HL-60/S4 (cell line): Measurements from ENCODE around the gene SLIT3.

Experiments
- in situ Hi-C: fragments of 300-500 bp; cut with MboI; formaldehyde crosslinking; loops from 2 replicates; pipeline ENCODE4 v1.14.3; 2022; ENCODE audit warnings: low sequenced_read_pairs

SLIT3 gene

DNA sequence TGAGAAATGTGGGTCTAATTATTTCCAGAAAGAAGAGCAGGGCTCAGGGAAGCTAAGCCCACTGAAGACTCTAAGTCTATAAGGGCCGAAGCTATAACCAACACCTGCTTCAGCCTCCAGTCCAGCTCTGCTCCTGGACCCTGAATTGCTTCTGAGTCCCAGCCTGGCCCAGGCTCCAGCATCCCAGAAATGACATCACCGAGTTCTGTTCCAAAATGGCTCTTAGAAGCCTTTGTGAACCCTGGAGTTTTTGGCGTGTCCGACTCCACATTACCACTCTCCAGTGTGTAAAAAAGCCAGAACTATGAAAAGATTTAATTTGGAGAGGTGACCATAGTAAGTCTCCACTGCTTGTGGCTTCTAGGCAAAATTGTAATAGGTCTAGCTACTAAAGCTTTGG is 289.9 kb downstream of the SLIT3 start:
- in situ Hi-C loops: no loop called here

DNA sequence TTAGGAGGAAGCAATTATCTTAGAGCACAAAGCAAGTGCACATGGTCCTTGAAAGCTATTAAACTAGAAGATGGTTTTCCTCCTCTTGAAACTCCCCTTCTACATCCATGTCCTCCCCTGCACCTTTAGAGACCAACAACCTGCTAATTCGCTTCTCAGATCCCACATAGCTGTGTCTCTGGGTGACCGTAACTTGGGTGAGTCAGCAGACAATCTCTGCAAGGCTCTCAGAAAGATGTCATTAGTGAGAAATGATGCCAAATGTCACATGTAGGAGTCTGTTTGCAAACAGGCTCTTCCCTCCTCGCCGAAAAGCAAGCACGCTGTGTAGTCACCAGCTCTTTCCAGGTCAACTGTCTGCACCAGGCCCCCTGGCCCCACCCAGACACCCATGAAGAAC is 291.8 kb downstream of the SLIT3 start:
- in situ Hi-C loops: no loop called here

DNA sequence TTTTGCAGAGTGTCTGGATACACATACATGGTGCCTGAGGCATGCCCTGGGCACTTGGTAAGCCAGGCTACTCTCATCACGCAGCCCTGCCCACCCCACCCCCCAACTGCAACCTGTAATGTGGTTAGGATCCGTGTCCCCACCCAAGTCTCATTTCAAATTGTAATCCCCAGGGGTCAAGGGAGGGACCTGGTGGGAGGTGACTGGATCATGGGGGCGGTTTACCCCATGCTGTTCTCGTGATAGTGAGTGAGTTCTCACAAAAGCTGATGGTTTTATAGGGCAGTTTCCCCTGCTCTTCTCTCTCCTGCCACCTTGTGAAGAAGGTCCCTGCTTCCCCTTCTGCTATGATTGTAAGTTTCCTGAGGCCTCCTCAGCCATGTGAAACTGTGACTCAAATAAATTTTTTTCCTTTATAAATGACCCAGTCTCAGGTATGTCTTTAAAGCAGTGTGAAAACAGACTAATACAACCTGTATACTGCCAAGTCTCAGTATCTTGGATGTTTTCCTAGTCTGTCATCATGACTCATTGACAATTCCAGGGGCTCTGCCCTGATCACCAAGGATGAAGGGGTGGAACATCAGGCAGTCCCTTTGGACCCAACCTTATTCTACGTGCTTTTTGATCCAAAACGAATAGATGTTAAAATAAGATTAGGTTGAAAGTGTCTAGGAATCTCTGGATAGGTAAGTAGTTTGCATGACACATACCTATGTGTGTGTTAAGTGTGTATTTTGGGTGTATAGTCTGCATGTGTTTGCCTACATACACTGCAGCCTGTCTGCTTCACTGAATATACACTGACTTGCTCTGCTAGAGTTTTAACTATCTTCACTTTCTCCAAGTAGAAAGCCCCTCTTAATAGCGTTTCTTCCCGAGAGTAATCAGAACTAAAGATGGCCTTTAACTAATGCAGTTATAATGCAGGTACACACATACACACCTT is 293.8 kb downstream of the SLIT3 start:
- in situ Hi-C loops: no loop called here

DNA sequence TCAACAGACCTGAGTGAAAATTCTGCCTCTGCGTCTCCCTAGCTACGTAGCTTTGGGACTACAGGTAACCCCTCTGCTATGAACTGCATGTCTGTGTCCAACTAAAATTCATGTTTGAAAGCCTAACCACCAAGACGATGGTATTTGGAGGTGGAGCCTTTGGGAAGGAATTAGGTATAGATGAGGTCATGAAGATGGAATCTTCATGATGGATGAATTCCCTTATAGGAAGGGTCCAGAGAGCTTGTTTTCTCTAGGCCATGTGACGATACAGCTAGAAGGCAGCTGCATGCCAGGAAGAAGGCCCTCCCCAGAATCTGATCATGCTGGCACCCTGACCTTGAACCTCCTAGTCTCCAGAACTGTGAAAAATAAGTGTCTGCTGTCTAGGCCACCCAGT is 296.4 kb downstream of the SLIT3 start:
- in situ Hi-C loops: no loop called here

DNA sequence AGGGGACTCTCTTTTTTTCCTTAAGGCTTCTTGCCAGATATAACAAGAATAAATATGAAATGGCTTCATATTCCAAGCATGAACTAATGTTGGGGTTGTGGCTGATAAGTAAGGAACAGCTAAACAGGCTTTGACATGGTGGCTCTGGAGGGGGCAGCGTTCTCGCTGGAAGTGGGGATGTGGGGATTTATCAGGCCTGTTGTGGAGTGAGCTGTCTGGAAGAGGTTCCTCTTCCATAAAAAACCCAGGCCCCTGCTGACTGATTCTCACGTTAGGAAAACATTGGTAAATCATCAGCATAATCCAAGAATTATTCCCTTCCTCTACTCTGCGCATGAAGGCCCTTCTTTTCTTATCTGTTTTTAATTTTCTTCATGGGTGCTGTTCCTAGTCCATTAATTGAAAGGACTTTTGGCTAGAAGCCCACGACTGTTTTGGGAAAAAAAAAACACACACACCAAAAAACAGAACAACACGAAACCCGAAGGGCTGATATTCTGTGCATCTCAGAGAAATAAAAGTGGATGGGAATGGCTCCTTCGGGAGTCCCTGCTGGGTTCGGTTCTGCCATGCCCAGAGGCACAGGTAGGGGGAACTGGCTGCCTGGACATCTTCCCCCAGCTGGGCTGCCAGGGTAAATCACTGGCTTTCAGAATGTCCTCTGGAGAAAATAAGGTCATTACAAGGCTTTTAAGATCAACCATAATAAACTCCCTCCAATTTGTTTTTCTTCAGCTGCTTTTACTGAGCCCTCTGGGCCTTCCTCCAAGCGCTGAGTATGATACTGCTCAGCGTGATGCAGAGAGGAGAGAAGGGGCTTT is 297.0 kb downstream of the SLIT3 start:
- in situ Hi-C loops: no loop called here

DNA sequence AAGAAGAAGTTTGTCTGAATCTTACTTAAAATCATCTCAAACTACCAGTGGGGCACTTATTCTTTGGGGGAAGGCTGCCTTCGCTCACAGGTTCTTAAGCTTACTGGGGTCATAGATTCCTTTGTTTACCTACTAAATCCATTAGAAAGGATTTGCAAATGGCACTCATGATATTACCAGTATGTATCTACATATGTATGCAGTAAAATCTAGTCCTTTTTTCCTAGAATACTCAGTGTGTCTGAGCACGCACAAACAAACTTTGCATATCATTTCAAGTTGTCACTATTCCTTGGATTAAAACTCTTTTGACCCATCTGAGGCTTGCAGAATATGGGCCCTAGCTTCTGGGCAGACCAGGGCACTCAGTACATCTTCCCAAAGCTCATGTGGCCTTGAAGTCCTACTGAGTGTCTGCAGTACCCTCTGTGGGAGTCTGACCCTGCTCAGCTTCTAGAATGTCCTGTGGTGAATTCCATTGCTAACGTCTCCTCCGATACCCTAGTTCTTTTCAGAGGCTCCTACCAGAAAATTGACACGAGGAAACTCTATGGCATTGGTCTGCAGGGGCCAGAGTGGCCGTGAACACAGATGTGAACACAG is 297.9 kb downstream of the SLIT3 start:
- in situ Hi-C loops: no loop called here

DNA sequence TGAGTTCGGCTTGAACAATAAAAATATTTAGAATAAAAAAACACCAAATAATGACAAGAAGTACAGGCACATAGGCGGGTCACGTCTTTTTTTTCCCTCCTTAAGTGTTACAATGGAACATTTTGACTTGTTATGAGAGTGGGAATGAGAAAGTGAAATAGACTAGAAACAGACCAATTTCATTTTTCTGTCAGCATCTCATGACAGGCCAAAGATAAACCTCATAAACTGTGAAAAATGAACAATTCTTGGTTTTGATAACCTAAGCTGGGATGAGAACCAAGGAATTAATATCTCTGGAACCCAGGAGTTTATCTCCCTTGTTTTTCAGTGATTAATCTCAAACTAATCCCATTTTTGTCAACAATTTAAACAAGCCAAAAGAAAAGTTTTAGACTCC is 299.5 kb downstream of the SLIT3 start:
- in situ Hi-C loops: no loop called here

DNA sequence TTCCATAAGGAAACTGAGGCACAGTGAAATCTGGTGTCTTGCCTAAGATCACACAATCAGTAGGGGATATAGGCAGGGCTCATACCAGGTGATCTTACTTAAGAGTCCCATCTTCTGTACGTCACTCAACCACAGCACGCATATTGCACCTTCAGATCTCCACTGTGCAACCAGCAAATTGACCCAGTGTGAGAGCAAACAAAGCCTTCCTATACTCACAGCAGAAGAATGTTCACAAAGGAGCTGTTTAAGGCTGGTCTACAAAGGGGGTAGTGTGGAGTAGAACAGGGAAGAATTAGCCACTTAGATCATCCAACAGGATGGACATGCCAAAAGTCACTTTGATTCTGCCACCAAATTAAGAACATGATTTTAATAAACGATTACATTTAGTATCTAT is 305.9 kb downstream of the SLIT3 start:
- in situ Hi-C loops: no loop called here

DNA sequence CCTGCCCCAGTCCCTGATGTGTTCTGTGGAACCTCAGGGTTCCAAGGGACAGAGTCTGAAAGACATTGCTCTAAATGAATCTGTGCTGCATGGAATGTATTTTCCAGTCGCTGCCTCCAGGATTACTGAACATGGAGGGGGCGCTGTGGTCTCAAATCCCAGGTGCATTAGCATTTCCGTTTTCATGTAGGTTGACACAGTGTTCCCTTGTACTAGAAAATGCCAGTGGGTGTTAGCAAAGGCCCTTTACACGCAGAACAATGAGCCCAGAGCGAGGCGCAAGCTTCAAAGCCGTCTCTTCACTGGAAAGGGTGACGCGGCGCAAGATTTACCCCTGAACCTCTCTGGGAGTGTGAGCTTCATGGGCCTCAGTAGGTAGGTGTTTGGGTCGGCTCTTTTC is 308.3 kb downstream of the SLIT3 start:
- in situ Hi-C loops: no loop called here

DNA sequence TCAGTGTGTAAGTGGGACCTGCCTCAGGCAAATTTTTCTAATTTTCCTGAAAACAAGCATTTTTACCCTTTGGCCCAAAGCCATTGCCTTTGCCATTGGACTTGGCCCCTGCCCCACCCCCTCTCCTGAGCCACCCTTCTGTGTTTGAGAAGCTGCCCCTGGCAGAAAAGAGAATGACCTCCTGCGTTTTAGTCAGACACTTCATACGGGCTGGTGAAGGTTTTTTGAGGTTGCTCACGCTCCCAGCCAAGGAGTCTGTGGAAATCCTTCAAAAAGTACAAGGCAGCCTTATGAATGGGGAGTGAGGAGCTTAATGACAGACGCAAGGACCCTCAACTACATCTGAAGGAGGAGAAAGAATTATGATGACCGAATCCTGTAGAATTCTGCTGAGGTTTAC is 308.9 kb downstream of the SLIT3 start:
- in situ Hi-C loops: no loop called here

DNA sequence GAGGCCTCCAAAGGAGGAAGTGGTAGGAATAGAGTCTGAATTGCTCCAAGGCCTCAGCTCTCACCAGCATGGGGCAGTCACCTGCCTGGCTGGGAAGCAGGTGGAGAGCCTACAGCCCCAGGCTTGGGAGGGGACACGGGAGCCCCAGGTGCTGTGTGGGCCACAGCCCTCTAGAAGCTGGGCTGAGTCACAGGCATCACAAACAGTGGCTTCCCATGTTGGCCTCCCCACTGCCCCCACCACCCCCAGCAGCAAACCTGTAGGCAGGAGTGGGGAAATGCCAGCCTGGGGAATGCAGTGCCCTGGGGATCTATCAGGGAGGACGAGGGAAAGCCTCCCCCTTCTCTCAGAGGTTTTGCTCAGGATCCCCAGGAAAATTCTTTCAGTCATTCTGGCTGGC is 309.6 kb downstream of the SLIT3 start:
- in situ Hi-C loops: no loop called here

DNA sequence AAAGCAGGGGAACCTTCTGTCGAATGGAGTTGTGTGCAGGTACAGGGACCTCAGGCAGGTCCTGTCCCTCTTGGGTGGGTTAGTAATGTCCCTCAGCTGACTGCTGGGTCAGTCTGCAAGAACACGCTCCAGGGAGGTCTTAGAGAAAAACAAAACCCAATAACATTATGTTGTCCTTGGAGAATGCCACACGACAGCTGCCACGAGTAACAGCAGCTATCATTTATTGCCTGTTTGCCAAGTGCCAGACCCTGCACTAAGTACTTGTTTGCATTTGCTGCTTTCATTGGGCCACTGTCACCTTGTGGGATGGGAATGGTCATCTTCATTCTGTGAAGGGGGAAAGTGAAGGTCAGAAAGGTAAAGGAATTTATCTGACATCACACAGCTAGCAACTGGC is 310.3 kb downstream of the SLIT3 start:
- in situ Hi-C loops: no loop called here

DNA sequence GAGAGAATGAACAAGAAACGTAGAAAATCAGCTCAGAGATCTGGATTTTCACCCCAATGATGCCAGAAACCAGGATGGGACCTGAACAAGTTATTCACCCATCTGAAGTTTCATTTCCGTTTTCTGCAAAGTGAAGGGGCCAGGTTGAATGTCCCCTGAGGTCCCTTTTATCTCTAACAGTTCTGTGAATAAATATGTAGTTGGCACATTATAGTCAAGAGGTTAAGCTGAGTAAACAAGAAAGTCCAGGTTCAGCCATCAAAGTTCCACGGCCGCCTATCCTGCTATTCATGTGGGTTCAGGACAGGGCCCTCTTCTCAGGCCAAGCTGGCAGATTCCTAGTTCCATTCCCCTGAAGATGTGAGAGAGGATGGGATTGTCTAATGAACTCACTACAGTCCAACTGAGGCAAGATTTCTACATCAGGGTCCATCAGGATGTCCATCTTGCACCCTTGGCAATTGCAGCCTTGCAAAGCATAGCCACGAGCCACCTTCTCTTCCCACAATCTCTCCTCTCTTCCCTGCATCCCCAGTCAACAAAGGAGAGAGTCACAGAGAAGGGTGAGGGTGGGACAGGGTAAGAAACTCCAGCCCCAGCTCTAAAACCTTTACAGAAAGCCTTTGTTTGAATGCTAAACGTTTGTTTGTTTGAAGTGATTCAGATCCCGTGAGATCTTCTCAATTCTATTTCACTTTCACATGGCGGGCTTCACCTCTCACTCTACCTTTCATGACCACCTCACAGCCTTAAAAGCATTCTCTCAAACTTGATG is 311.0 kb downstream of the SLIT3 start:
- in situ Hi-C loops: no loop called here

DNA sequence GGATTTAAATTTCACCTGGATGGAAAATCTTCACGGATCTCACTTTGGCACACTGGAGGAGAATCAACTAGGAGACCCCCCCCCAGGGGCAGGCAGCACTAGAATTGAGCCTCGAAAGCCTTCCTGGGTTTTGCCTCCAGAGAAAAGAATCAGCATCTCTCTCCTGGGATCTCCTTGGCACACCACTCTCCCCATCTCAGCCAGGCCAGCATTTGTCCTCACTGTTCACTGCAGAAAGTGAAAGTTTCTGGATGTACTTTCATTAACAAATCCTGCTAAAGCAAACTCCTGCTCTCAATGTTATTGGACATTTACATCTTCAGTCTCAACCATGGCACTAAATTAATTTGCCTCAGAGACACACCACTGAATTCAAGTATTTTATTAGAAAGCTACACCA is 312.2 kb downstream of the SLIT3 start:
- in situ Hi-C loops: no loop called here

DNA sequence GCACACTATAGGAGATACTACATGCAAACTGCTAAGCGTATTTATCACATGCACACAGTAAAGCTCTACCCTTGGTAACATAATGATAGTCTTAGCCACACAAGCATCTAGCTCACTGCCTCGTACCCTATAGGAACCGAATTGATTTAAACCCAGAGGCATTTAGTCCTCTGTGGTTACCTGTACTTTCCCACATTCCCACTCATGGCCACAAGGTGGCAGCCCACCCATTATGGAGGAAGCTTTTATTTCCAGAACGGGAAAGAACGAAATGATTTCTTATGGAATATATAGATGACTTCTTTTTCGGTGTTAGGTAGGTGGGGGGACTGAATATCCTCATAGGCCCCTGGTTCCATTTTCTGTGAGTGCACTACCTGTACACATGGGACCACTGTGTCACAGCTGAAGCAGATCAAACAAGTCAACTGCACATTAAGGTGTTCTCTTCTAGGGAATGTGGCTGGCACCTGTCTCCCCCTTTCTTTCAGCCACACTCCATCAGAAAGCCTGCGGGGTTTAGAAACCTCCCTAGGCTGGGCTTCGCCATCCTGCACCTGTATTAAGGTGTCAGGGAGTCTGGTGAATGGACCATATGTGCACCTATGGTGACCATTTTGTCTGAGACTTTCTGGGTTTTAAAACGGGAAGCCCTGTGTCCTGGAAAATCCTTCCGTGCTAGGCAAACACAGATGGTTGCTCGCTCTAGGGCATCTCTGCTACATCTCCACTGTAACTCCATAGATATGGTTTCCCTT is 313.2 kb downstream of the SLIT3 start:
- in situ Hi-C loops: no loop called here

DNA sequence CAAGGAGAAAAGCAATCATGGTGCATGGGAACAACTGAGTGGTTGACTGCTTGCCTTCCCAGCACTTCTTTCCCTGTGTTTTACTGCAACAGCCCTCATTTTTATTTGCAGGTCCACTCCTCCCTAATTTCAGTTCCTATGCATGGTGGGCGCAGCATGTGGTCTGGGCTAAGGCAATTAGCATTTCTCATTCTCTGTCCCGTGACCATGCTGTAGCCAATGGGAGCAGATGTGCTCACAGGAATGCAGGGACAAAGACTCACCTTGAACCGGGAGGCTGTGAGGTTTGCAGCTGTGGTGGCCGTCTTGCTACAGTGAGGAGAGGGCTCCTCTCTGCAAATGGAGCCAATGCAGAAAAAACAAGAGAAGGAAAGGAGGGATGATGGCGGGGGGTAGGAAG is 315.5 kb downstream of the SLIT3 start:
- in situ Hi-C loops: no loop called here

DNA sequence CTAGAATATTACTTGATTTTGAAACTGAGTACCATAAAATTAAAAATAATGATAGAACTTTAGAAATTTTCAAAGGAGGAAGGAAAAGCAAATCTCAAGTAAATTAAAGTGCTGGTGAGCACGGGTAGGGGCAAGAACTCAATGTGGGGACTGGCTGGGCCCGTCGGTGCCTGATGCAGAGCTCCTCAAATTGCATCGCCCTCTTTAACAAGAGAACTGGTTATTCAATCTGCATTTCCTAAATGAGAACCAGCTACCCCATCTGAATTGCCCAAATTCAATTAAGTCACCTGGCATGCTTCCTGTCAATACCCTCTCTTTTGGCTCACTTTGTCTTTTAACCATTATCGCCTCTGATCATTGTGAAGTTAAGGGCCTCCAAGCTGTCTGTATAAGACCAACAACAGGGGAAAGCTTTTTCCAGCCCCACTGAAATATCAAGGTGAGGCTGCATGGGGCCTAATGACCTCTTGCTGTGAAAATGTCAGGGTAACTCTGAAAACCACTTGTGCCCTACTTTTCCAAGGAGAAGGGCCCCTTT is 316.7 kb downstream of the SLIT3 start:
- in situ Hi-C loops: no loop called here

DNA sequence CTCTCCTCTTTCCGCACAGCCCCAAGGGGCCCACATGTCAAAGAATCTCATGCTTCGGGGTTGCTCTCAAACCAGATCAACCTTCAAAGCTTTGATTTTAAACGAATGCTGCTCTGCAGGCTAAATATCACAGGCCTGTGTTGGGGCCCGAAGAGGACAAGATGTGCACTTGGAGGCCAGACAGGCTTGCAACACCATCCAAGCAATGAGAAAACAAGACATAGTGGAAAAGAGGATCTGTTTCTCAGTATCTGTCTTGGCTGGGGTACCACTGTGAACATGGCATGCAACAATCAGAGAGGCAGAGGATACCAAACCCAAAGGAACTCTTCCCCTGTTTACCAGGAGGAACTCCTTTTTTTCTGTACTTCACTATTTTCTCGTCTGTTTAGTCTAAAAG is 321.8 kb downstream of the SLIT3 start:
- in situ Hi-C loops: no loop called here

DNA sequence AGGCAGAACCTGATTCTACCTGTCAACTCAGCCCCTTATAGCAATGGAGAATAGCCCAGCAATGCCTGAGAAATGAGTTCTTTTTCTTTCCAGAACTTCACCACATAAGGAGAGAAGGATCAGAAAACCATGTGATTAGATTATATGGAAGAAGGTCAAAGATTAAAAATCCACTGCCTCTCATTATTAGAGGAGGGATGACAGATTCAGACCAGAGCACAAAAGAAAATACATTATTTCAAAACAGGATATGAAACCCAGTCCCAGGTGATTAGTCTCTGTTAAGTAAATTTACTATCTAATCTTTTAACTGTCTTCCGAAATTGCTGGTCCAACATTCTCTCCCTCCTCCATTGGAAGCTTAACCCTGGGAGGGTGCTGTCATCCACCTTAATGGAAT is 322.4 kb downstream of the SLIT3 start:
- in situ Hi-C loops: no loop called here

DNA sequence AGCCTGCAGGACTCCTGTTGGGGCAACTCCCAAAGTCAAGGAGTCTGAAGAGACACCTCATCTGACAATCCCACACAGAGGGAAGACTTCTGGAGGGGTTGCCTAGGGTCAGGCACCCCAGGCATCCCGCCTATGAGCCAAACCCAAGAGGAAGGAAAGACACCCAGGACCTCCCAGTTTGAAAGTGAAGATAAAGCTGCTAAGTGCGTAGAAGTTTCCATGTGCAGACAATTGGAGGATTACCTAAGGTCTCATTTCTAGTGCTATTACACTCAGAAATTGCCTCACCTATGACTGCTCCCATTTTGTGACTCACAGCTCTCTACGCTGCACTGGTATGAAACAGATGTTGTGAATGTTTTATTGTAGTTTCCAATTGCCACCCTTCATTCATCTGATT is 322.9 kb downstream of the SLIT3 start:
- in situ Hi-C loops: no loop called here
